GM23248 (cell line): ENCODE measurements around the gene FAM72D. TPM values are rescaled to one million over a fixed set of nuclear protein-coding genes. Genes with fewer than 3 reads are reported as not detected.
"Not testable (repeated sequence)": the region's sequence is repeated elsewhere in the genome, so short reads cannot be mapped to it uniquely, and the experiment has no call there.

Experiments
- DNase-seq: peaks from one replicate; pipeline ENCODE4 v3.0.0-alpha.2; 2015
- H2AFZ ChIP-seq: fragments of 200-600 bp; sonication (generic); 2 replicates; pipeline ENCODE4 v1.6.1; 2016; ENCODE audit warnings: antibody characterized with exemption
- H3F3A ChIP-seq: fragments of 200-600 bp; sonication (generic); 2 replicates; pipeline ENCODE4 v1.6.1; 2016; ENCODE audit warnings: mild to moderate bottlenecking, antibody characterized with exemption, mixed run types; ENCODE audit not compliant: insufficient read depth
- H3K27ac ChIP-seq: fragments of 200-600 bp; sonication (generic); 2 replicates; pipeline ENCODE4 v1.5.1; 2016; ENCODE audit warnings: mild to moderate bottlenecking
- H3K27me3 ChIP-seq: fragments of 200-600 bp; sonication (generic); replicated peaks from 2 replicates; pipeline ENCODE4 v1.6.1; 2016; ENCODE audit warnings: mild to moderate bottlenecking; ENCODE audit not compliant: insufficient read depth
- H3K36me3 ChIP-seq: fragments of 200-600 bp; sonication (generic); 2 replicates; pipeline ENCODE4 v1.6.1; 2016; ENCODE audit warnings: low read depth, mild to moderate bottlenecking
- H3K4me1 ChIP-seq: fragments of 200-600 bp; sonication (generic); 2 replicates; pipeline ENCODE4 v1.6.1; 2016; ENCODE audit warnings: mild to moderate bottlenecking; ENCODE audit not compliant: insufficient read depth
- H3K4me2 ChIP-seq: fragments of 200-600 bp; sonication (generic); one replicate; pipeline ENCODE4 v1.6.1; 2016; ENCODE audit warnings: mild to moderate bottlenecking; ENCODE audit not compliant: unreplicated experiment
- H3K4me3 ChIP-seq: fragments of 200-600 bp; sonication (generic); 2 replicates; pipeline ENCODE4 v1.5.1; 2016; ENCODE audit warnings: mild to moderate bottlenecking
- H3K79me2 ChIP-seq: fragments of 200-600 bp; sonication (generic); 2 replicates; pipeline ENCODE4 v1.6.1; 2016; ENCODE audit warnings: mild to moderate bottlenecking; ENCODE audit not compliant: insufficient read depth
- H3K9ac ChIP-seq: fragments of 200-600 bp; sonication (generic); 2 replicates; pipeline ENCODE4 v1.6.1; 2016; ENCODE audit warnings: mild to moderate bottlenecking
- H3K9me2 ChIP-seq: fragments of 200-600 bp; sonication (generic); 2 replicates; pipeline ENCODE4 v1.6.1; 2016; ENCODE audit warnings: mixed run types, mild to moderate bottlenecking, moderate library complexity; ENCODE audit not compliant: insufficient read depth
- H3K9me3 ChIP-seq: fragments of 200-600 bp; sonication (generic); one replicate; pipeline ENCODE4 v1.6.1; 2017; ENCODE audit warnings: low read depth
- H4K20me1 ChIP-seq: fragments of 200-600 bp; sonication (generic); 2 replicates; pipeline ENCODE4 v1.6.0; 2016; ENCODE audit not compliant: insufficient read depth
- WGBS, 2 experiments: methylation state at CpG; one replicate each; pipeline ENCODE4 v1.1.6; 2015 to 2017; ENCODE audit warnings: low lambda C conversion rate in 2 of 2, low coverage in 1 of 2; ENCODE audit errors: missing lambda C conversion rate in 2 of 2; 5-methylcytosine and 5-hydroxymethylcytosine counted together
- in situ Hi-C: fragments of 300-500 bp; cut with MboI; formaldehyde crosslinking; loops from 2 replicates; pipeline ENCODE4 v1.15.0; 2020
- polyA plus RNA-seq: library from polyadenylated mRNA; unstranded; fragments of >200 nt; fragmentation: Nextera tagmentation; extraction: Ambion mirVana; gene quantifications from 2 replicates; pipeline ENCODE4 v1.2.1, GENCODE V29; 2016
- total RNA-seq: library from RNA; depleted of rRNA; stranded (reverse); fragments of >200 nt; shearing (Covaris generic); gene quantifications from 2 replicates; pipeline ENCODE4 v1.2.3, GENCODE V29; 2014

The FAM72D gene
- total and polyA plus RNA-seq, 2 experiments from 2014 or later = 0.43 to 1.6 TPM

DNA sequence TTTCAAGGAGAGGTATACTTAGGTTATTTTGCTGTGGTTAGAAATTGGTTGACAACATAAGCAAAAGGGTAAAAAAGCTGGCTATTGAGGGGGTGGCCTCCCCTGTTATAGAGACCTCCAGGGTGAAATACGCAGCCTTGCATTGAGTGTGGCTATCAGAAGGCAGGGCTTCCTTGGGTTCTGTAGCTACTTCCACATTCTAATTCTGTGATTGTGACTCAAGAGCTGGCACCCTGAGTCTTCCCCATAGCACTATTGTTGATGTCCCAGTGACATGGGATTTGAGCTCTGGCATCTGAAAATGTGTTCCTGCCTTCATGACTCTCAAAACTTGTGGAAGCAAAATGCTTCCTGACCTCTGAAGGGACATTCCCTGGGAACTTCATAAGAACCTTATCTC, 38.7 kb downstream of the FAM72D start:
- H3K27ac ChIP-seq, H4K20me1 ChIP-seq, H3K4me3 ChIP-seq, H3K79me2 ChIP-seq, DNase-seq, H3K36me3 ChIP-seq, H3F3A ChIP-seq, H3K4me1 ChIP-seq, H3K4me2 ChIP-seq, H2AFZ ChIP-seq, H3K9me2 ChIP-seq, H3K27me3 ChIP-seq, H3K9me3 ChIP-seq, H3K9ac ChIP-seq, in situ Hi-C loops: not testable (repeated sequence)
- no CpG with 5 or more reads among the region's 1 CpG for WGBS, 2 experiments

GRCh38 chr1:145140549-145140948, 44.8 kb downstream of the FAM72D start:
- H3K4me3 ChIP-seq, H3K9me2 ChIP-seq, H3K9ac ChIP-seq, H3K79me2 ChIP-seq, H3K27me3 ChIP-seq, H3K36me3 ChIP-seq, H2AFZ ChIP-seq, H3K27ac ChIP-seq, H3F3A ChIP-seq, in situ Hi-C loops, DNase-seq, H4K20me1 ChIP-seq, H3K4me1 ChIP-seq, H3K9me3 ChIP-seq, H3K4me2 ChIP-seq: not testable (repeated sequence)
- 14 to 30% methylated on average over 1 of the region's 2 CpGs for WGBS, 2 experiments

DNA sequence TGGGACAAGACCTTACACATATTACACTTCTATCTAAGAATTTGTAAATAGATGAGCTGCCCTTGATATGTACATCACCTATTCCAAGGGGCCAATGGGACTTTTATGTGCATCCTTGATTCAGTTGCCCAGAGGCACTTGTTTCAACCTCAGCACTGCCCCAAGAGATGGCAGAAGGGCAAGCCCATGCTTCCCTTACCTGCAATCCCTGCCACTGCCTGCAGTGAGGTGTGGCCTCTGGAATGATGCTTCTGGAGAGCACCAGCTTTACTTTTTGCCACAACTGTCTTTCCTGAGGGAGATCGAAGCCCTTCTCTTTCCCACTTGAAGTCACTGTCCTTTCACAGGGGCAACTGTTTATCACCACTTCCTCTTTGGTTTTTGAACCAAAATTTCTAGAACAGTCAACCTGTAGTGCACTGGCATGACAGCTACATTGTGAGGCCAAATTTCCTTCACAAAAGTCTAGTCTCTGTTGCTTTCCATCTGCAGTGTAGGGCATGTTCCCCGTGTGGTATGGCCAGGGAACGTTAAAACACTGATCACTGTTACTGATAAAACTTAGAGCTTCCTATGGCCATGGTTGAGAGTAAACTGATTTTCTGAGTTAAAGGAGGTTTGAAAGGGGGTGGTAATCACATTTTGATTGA, 48.6 kb downstream of the FAM72D start:
- H3K27me3 ChIP-seq, H3K4me1 ChIP-seq, H3K4me2 ChIP-seq, H4K20me1 ChIP-seq, DNase-seq, H3K9ac ChIP-seq, H2AFZ ChIP-seq, in situ Hi-C loops, H3F3A ChIP-seq, H3K9me3 ChIP-seq, H3K36me3 ChIP-seq, H3K27ac ChIP-seq, H3K4me3 ChIP-seq, H3K79me2 ChIP-seq, H3K9me2 ChIP-seq: not testable (repeated sequence)
- 25 to 39% methylated on average over 2 of the region's 3 CpGs for WGBS, 2 experiments

- H3K9ac ChIP-seq, H3K36me3 ChIP-seq, H3K9me3 ChIP-seq, H3K27me3 ChIP-seq, H3F3A ChIP-seq, H3K4me3 ChIP-seq, H3K79me2 ChIP-seq, DNase-seq, H3K4me1 ChIP-seq, H3K27ac ChIP-seq, H2AFZ ChIP-seq, H4K20me1 ChIP-seq, H3K4me2 ChIP-seq, H3K9me2 ChIP-seq, in situ Hi-C loops: not testable (repeated sequence)
- WGBS, 2 experiments = 73 to 81% methylated on average over 3 of the region's 4 CpGs
Measured at GRCh38 chr1:145146308-145146707, 50.5 kb downstream of the FAM72D start.

DNA sequence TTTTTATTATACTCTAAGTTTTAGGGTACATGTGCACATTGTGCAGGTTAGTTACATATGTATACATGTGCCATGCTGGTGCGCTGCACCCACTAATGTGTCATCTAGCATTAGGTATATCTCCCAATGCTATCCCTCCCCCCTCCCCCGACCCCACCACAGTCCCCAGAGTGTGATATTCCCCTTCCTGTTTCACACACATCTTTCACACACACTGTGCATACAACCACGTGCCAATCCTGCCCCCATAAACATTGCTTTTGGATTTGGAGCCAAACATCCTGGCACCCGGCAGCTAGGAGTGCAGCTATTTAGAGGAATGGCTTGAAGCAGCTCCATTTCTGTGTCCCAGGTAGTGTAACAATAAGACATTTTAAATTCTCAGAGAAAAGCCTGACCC, 51.4 kb downstream of the FAM72D start:
- H2AFZ ChIP-seq = not testable (repeated sequence)

DNA sequence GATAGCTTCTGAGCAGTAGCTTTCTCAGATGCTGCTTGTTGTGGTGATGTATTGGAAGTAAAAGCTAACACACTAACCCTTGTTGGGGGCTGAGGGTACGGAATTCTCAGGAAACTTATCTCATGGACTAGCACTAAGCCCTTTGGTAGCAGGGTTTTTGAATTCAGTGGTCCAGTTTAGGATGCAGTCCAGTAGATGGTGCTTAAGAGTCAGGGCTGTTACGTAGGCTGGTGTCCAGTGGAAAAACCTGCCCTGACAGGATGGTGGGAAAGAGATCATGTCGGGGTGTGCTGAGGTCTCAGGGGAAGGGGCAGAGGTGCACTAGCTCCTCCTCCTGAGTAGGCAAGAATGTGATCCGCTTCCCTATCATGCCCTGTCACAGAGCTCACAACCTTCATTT, 59.6 kb downstream of the FAM72D start:
- H3K4me1 ChIP-seq, H3K9me3 ChIP-seq, H3K9me2 ChIP-seq, H3K27me3 ChIP-seq, H3K36me3 ChIP-seq, H2AFZ ChIP-seq, H4K20me1 ChIP-seq, H3K4me3 ChIP-seq, H3K79me2 ChIP-seq, H3K9ac ChIP-seq, H3K27ac ChIP-seq, DNase-seq, in situ Hi-C loops, H3K4me2 ChIP-seq, H3F3A ChIP-seq: not testable (repeated sequence)
- WGBS, 2 experiments = no CpG with 5 or more reads among the region's 4 CpGs

More for the DNA sequence above, 51.4 kb downstream of the FAM72D start:
- H3K9me3 ChIP-seq, H3K9ac ChIP-seq, H4K20me1 ChIP-seq, H3K27ac ChIP-seq, H3F3A ChIP-seq, H3K4me1 ChIP-seq, H3K4me2 ChIP-seq, H3K79me2 ChIP-seq, DNase-seq, H3K36me3 ChIP-seq, H3K9me2 ChIP-seq, in situ Hi-C loops, H3K4me3 ChIP-seq, H3K27me3 ChIP-seq: not testable (repeated sequence)
- WGBS, 2 experiments = 45 to 79% methylated on average over 2 to 4 of the region's 4 CpGs

GRCh38 chr1:145155873-145156272, 60.1 kb downstream of the FAM72D start:
- H3K4me3 ChIP-seq, H3K9me3 ChIP-seq, H3K27ac ChIP-seq, H2AFZ ChIP-seq, H3K4me2 ChIP-seq, H3K79me2 ChIP-seq, H3K36me3 ChIP-seq, H3F3A ChIP-seq, in situ Hi-C loops, DNase-seq, H3K4me1 ChIP-seq, H3K9ac ChIP-seq, H3K9me2 ChIP-seq, H3K27me3 ChIP-seq, H4K20me1 ChIP-seq: not testable (repeated sequence)
- 12 to 22% methylated on average over 5 of the region's 5 CpGs for WGBS, 2 experiments
